ENCODE measurements around the gene BAIAP2. TPM values are rescaled to one million over a fixed set of nuclear protein-coding genes. Genes with fewer than 3 reads are reported as not detected.

The BAIAP2 gene
- total and polyA plus RNA-seq, 2 donors (not counting 1 experiment from before 2014, with no cell fraction given), result 1.3 to 12.0 TPM

GRCh38 chr17:81123052-81124048 is 88.4 kb downstream of the BAIAP2 start:
- Histone ChIP-seq H3K27ac (ENCODE audit: low read length in 2 of 2) (no peak overlapping the region), H3K36me3 (replicated peaks in 1 of 2; ENCODE audit: control extremely low read depth in 1 of 2, control insufficient read depth in 1 of 2, extremely low read depth in 1 of 2, insufficient read depth in 2 of 2, low read length in 1 of 2) (no peaks in the 10 kb centered on the region), H3K4me1 (ENCODE audit: control insufficient read depth in 2 of 2, insufficient read depth in 2 of 2, low read length in 2 of 2) (peaks cover 6 to 12% of the 10 kb centered on the region in 2 donors), H3K4me2 (replicated peaks; ENCODE audit: low read depth, low read length, poor library complexity, severe bottlenecking) (no peak overlapping the region), H2AFZ (ENCODE audit: insufficient read depth, low read depth, low read length, poor library complexity, severe bottlenecking) (no peak overlapping the region), H3K9me3 (ENCODE audit: control extremely low read depth in 1 of 3, control insufficient read depth in 2 of 3, insufficient read depth in 1 of 3, low read length in 2 of 3) (peaks cover 0 to 5% (median 0%) of the 10 kb centered on the region in 3 donors), H3K79me2 (ENCODE audit: control insufficient read depth, insufficient read depth, low read length) (no peaks in the 10 kb centered on the region), H3K9ac (ENCODE audit: low read length) (no peak overlapping the region), H4K20me1 (ENCODE audit: control insufficient read depth, insufficient read depth, low read length, poor library complexity, severe bottlenecking) (no peaks in the 10 kb centered on the region), H3K27me3 (replicated peaks in 1 of 4; ENCODE audit: control extremely low read depth in 1 of 4, control insufficient read depth in 3 of 4, insufficient read depth in 4 of 4, low read length in 3 of 4) (peaks cover 0 to 6% (median 0%) of the 10 kb centered on the region in 4 experiments), H3K4me3 (ENCODE audit: control extremely low read depth in 1 of 5, extremely low read depth in 1 of 5, insufficient read depth in 1 of 5, low read depth in 2 of 5, low read length in 4 of 5) (no peak overlapping the region)
- DNase-seq (no peak), ATAC-seq (ENCODE audit: low read depth) (no peak)
- intact Hi-C loops (cut with micrococcal nuclease), result no loop called here
- Mint-ChIP-seq H3K27me3 (no peaks in the 10 kb centered on the region), H3K9me3 (ENCODE audit: insufficient read depth) (no peaks in the 10 kb centered on the region), H3K4me1 (peaks cover 4% of the 10 kb centered on the region), H3K27ac (no peak overlapping the region), H3K4me3 (no peak overlapping the region)
- TF ChIP-seq EZH2 (IDR thresholded peaks at IDR 0.05; ENCODE audit: borderline replicate concordance, insufficient read depth, low read depth, low read length, poor library complexity, severe bottlenecking), result no peak
- TF ChIP-seq, protein P1, sequence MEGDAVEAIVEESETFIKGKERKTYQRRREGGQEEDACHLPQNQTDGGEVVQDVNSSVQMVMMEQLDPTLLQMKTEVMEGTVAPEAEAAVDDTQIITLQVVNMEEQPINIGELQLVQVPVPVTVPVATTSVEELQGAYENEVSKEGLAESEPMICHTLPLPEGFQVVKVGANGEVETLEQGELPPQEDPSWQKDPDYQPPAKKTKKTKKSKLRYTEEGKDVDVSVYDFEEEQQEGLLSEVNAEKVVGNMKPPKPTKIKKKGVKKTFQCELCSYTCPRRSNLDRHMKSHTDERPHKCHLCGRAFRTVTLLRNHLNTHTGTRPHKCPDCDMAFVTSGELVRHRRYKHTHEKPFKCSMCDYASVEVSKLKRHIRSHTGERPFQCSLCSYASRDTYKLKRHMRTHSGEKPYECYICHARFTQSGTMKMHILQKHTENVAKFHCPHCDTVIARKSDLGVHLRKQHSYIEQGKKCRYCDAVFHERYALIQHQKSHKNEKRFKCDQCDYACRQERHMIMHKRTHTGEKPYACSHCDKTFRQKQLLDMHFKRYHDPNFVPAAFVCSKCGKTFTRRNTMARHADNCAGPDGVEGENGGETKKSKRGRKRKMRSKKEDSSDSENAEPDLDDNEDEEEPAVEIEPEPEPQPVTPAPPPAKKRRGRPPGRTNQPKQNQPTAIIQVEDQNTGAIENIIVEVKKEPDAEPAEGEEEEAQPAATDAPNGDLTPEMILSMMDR (IDR thresholded peaks at IDR 0.05), result no peak
- ChIA-PET CTCF (no interaction called here), POLR2A (no interaction called here)
- WGBS (ENCODE audit: insufficient coverage), result 93% methylated on average over 37 of the region's 39 CpGs

DNA sequence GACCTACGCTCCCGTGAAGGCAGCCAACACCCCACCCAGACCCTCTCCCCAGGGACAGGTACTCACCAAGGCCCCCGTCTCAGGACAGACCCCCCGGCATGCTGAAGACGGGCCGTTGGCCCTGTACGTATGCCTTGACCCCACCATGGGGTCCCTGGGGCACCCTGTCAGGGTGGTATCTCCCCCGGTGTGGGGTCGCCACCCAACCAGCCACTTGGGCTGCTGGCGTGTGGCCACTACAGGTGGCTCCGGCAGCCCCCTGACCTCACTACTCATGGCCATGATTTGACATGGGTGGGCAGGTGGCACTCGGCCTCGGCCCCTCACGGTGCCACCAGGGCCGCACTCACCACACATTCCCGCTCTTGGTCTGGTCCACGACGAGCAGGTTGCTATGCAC is 89.4 kb downstream of the BAIAP2 start:
- Histone ChIP-seq H2AFZ (ENCODE audit: insufficient read depth, low read depth, low read length, poor library complexity, severe bottlenecking) (no peak overlapping the region), H3K27me3 (replicated peaks in 1 of 4; ENCODE audit: control extremely low read depth in 1 of 4, control insufficient read depth in 3 of 4, insufficient read depth in 4 of 4, low read length in 3 of 4) (no peaks in the 10 kb centered on the region), H4K20me1 (ENCODE audit: control insufficient read depth, insufficient read depth, low read length, poor library complexity, severe bottlenecking) (no peaks in the 10 kb centered on the region), H3K36me3 (replicated peaks in 1 of 2; ENCODE audit: control extremely low read depth in 1 of 2, control insufficient read depth in 1 of 2, extremely low read depth in 1 of 2, insufficient read depth in 2 of 2, low read length in 1 of 2) (no peaks in the 10 kb centered on the region), H3K4me2 (replicated peaks; ENCODE audit: low read depth, low read length, poor library complexity, severe bottlenecking) (no peak overlapping the region), H3K9me3 (ENCODE audit: control extremely low read depth in 1 of 3, control insufficient read depth in 2 of 3, insufficient read depth in 1 of 3, low read length in 2 of 3) (peaks cover 0 to 5% (median 0%) of the 10 kb centered on the region in 3 donors), H3K9ac (ENCODE audit: low read length) (no peak overlapping the region), H3K27ac (ENCODE audit: low read length in 2 of 2) (no peak overlapping the region), H3K4me1 (ENCODE audit: control insufficient read depth in 2 of 2, insufficient read depth in 2 of 2, low read length in 2 of 2) (peaks cover 0 to 4% of the 10 kb centered on the region in 2 donors), H3K79me2 (ENCODE audit: control insufficient read depth, insufficient read depth, low read length) (no peaks in the 10 kb centered on the region), H3K4me3 (ENCODE audit: control extremely low read depth in 1 of 5, extremely low read depth in 1 of 5, insufficient read depth in 1 of 5, low read depth in 2 of 5, low read length in 4 of 5) (no peak overlapping the region)
- no peaks in the 10 kb centered on the region for H3K27me3 Mint-ChIP-seq
- TF ChIP-seq, protein P1 (IDR thresholded peaks at IDR 0.05), result no peak
- no peak for TF ChIP-seq EZH2 (IDR thresholded peaks at IDR 0.05; ENCODE audit: borderline replicate concordance, insufficient read depth, low read depth, low read length, poor library complexity, severe bottlenecking)
- H3K27ac Mint-ChIP-seq, result no peak overlapping the region
- no peak overlapping the region for H3K4me3 Mint-ChIP-seq
- H3K9me3 Mint-ChIP-seq (ENCODE audit: insufficient read depth), result no peaks in the 10 kb centered on the region
- ChIA-PET CTCF (interaction anchor here (1.7 kb wide), 1 partner anchor 19 kb away, joined by 3 read pairs; no protein-coding TSS in a partner anchor), POLR2A (no interaction called here)
- ATAC-seq (ENCODE audit: low read depth) (no peak), DNase-seq (no peak)
- H3K4me1 Mint-ChIP-seq, result no peaks in the 10 kb centered on the region
- intact Hi-C loops (cut with micrococcal nuclease), result no loop called here
- WGBS (ENCODE audit: insufficient coverage), result over 99% methylated on average over 18 of the region's 18 CpGs
